A549 (cell line): Measurements from ENCODE around the gene CEP112.

Experiments used
- CTCF ChIP-seq: fragments of >200 bp; sonication (Bioruptor Twin); formaldehyde crosslinking; IDR thresholded peaks from 3 replicates; pipeline ENCODE4 v1.5.1; 2016
- EP300 ChIP-seq, 2 experiments: fragments of >200 bp; sonication (Bioruptor Twin); formaldehyde crosslinking; IDR thresholded peaks; 2 replicates in 1 of 2; 3 replicates in 1 of 2; pipeline ENCODE4 v1.6.1; 2016 to 2017
- MAX ChIP-seq: IDR thresholded peaks from 2 replicates; pipeline ENCODE4 v1.6.1; 2012

- TF ChIP-seq CTCF, result no peak
- TF ChIP-seq EP300 (IDR thresholded peaks at IDR 0.05), result no peak
- TF ChIP-seq MAX, result no peak
These were observed 437.9 kb downstream of the CEP112 start for GRCh38 chr17:65754081-65754480.
